ENCODE measurements around the gene OR2B3. TPM values are rescaled to one million over a fixed set of nuclear protein-coding genes. Genes with fewer than 3 reads are reported as not detected.

Gene OR2B3
- total RNA-seq, 5 donors from 2014 or later (not counting 1 experiment from before 2014, with no cell fraction given) = not detected

DNA sequence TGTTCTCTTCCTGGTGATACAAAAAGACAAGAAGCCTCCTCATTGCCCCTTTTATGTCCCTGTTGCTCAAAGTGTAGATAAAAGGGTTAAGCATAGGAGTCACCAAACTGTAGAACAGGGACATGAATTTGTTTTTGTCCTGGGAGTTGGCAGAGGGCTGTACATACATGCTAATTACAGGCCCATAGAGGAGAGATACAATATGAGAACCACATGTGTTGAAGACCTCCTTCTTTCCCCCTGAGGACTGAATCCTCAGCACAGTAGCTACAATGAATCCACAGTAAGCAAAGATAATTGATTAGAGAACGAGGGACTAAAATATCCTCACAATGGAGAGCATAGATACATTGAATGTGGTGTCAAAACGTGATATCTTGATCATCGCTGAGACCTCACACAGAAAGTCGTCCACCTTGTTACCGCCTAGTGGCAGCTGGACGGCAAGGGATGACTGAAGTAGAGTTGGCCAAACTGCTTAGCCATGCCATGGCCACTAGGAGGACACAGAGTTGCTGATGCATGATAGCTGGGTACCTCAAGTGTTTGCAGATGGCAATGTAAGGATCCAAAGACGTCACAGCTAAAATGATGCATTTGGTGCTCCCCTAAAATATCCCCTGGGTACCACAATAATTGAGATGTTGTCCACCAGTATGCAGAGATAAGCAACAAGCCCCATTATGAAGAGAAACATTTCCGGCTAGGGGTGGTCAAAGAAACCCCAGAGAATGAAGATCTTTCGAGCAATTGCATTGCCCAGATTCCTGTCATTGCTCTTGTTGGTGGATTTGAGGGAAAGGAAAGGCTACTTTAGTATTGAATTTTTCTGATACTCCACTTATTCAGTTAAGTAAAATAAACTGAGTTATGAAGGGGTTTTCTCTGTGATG, 15.0 kb downstream of the OR2B3 start:
- ATAC-seq (replicated peaks in 1 of 4) (no peak), DNase-seq (peak in 1 of 35 experiments; percentile 11)
- peaks cover 36 to 53% of the 10 kb centered on the region in 2 donors for H3K27me3 Mint-ChIP-seq

DNA sequence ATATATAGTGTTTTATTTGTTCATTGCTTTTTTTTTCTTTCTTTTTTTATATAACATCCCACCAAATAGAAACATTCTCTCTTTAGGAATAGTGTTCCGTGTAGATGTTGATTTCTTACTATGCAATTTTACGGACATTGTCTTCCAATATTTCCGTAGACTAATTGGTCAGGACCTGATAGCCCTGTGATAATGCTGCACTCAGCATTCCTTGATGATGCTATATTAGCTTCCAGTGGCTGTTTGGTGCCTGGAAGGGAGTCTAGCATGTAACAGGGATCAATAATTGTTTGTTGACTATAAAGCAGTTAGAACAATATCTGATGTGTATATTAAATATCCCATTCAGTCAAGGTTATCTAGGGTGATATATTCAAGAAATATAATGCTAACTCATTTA, 35.4 kb downstream of the OR2B3 start:
- Mint-ChIP-seq H3K4me1 (no peaks in the 10 kb centered on the region), H3K27me3 (peaks cover 54% of the 10 kb centered on the region in 2 donors), H3K9me3 (peaks cover 0 to 4% (median 0%) of the 10 kb centered on the region in 3 donors), H3K27ac (no peak overlapping the region), H3K4me3 (no peak overlapping the region), H3K36me3 (no peaks in the 10 kb centered on the region)
- 92% methylated on average over 2 of the region's 3 CpGs for WGBS (ENCODE audit: insufficient coverage)
- H3K27me3 ChIP-seq (replicated peaks in 1 of 2; ENCODE audit: control insufficient read depth in 2 of 2, extremely low read depth in 1 of 2, insufficient read depth in 2 of 2, low read length in 1 of 2) = peaks cover 4 to 6% of the 10 kb centered on the region in 2 experiments
- no peak overlapping the region for H3K27ac ChIP-seq (ENCODE audit: low read length)
- H3K4me1 ChIP-seq (ENCODE audit: control insufficient read depth in 1 of 2, extremely low read depth in 1 of 2, insufficient read depth in 2 of 2, low read length in 2 of 2) = no peaks in the 10 kb centered on the region
- DNase-seq = no peak
- H3K9me3 ChIP-seq = no peaks in the 10 kb centered on the region
- ChIA-PET CTCF (no interaction called here), POLR2A (no interaction called here)
- no peak overlapping the region for H3K4me3 ChIP-seq (ENCODE audit: control insufficient read depth in 1 of 2, extremely low read depth in 1 of 2, low read length in 1 of 2)
- no peaks in the 10 kb centered on the region for H3K36me3 ChIP-seq (ENCODE audit: control insufficient read depth in 2 of 2, extremely low read depth in 1 of 2, insufficient read depth in 1 of 2, low read length in 1 of 2)
- ATAC-seq (replicated peaks in 1 of 4) = no peak

More for the DNA sequence above, 15.0 kb downstream of the OR2B3 start:
- H3K4me1 Mint-ChIP-seq = no peaks in the 10 kb centered on the region
- Histone ChIP-seq H3K4me3 (ENCODE audit: control insufficient read depth in 1 of 2, extremely low read depth in 1 of 2, low read length in 1 of 2) (no peak overlapping the region), H3K27ac (ENCODE audit: low read length) (no peak overlapping the region), H3K4me1 (ENCODE audit: control insufficient read depth in 1 of 2, extremely low read depth in 1 of 2, insufficient read depth in 2 of 2, low read length in 2 of 2) (no peaks in the 10 kb centered on the region), H3K36me3 (ENCODE audit: control insufficient read depth in 2 of 2, extremely low read depth in 1 of 2, insufficient read depth in 1 of 2, low read length in 1 of 2) (no peaks in the 10 kb centered on the region), H3K9me3 (no peaks in the 10 kb centered on the region), H3K27me3 (replicated peaks in 1 of 2; ENCODE audit: control insufficient read depth in 2 of 2, extremely low read depth in 1 of 2, insufficient read depth in 2 of 2, low read length in 1 of 2) (peaks cover 2 to 8% of the 10 kb centered on the region in 2 experiments)
- no peaks in the 10 kb centered on the region for H3K36me3 Mint-ChIP-seq
- WGBS (ENCODE audit: insufficient coverage) = 55% methylated on average over 7 of the region's 9 CpGs
- peaks cover 0 to 4% (median 3%) of the 10 kb centered on the region in 3 donors for H3K9me3 Mint-ChIP-seq
- POLR2A ChIA-PET = no interaction called here
- CTCF ChIA-PET = interaction anchor here in 1 of 2 donors (0.9 kb wide), 1 partner anchor 515 kb away, joined by 3 read pairs; no protein-coding TSS in a partner anchor
- no peak overlapping the region for H3K27ac Mint-ChIP-seq
- H3K4me3 Mint-ChIP-seq = no peak overlapping the region

DNA sequence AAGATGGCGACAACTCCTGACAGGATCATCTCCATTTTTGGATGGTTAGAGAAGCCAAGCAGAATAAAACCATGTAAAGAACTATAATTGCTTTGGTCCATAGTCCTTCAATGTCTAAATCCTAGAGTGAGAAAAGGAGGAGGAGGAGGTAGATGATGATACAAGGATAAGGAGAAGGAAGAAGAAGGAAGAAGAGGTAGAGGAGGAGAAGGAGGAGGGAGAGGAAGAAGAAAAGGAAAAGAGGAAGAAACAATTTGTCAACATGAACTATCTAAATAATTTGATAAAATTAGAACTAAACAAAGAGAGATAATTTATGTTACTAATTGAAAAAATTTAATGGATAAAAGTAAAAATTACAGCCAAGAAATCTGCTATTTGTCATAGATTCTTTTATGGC, 42.0 kb downstream of the OR2B3 start, which contains the start of gene OR2W1:
TSS of gene OR2W1 (minus strand) at position 101 of the 400 bp plus-strand sequence. CDS start at position 101, 0 bp downstream.
- H3K27me3 ChIP-seq (replicated peaks in 1 of 2; ENCODE audit: control insufficient read depth in 2 of 2, extremely low read depth in 1 of 2, insufficient read depth in 2 of 2, low read length in 1 of 2) = peaks cover 3 to 6% of the 10 kb centered on the region in 2 experiments
- H3K4me1 ChIP-seq (ENCODE audit: control insufficient read depth in 1 of 2, extremely low read depth in 1 of 2, insufficient read depth in 2 of 2, low read length in 2 of 2) = no peaks in the 10 kb centered on the region
- DNase-seq (no peak), ATAC-seq (replicated peaks in 1 of 4) (no peak)
- Mint-ChIP-seq H3K4me1 (no peaks in the 10 kb centered on the region), H3K4me3 (no peak within 1 kb of the TSS), H3K27ac (no peak within 1 kb of the TSS), H3K36me3 (no peaks in the 10 kb centered on the region), H3K27me3 (peaks cover 47 to 56% of the 10 kb centered on the region in 2 donors), H3K9me3 (peaks cover 2 to 6% (median 4%) of the 10 kb centered on the region in 3 donors)
- CTCF ChIA-PET = no interaction called here
- no peaks in the 10 kb centered on the region for H3K36me3 ChIP-seq (ENCODE audit: control insufficient read depth in 2 of 2, extremely low read depth in 1 of 2, insufficient read depth in 1 of 2, low read length in 1 of 2)
- H3K27ac ChIP-seq (ENCODE audit: low read length) = no peak within 1 kb of the TSS
- no peaks in the 10 kb centered on the region for H3K9me3 ChIP-seq
- WGBS (ENCODE audit: insufficient coverage) = 71% methylated on average over 1 of the region's 1 CpG
- POLR2A ChIA-PET = no interaction called here
- no peak within 1 kb of the TSS for H3K4me3 ChIP-seq (ENCODE audit: control insufficient read depth in 1 of 2, extremely low read depth in 1 of 2, low read length in 1 of 2)

Other genes starting within 250 kb of the OR2B3 start
- gene TRIM27, start 163.3 kb downstream of the OR2B3 start, total RNA-seq = 10 to 100 TPM; 27.2 to 91.7 (median 86.9) TPM
- gene ZNF311, start 82.0 kb downstream of the OR2B3 start, total RNA-seq = under 1 TPM; 0.22 to 0.61 (median 0.30) TPM
- not detected for gene OR2W1, start 42.1 kb downstream of the OR2B3 start, total RNA-seq
- not detected for gene OR2J1, start 12.2 kb upstream of the OR2B3 start, total RNA-seq
- gene OR2J3, start 20.7 kb upstream of the OR2B3 start, total RNA-seq = under 1 TPM in 1 of 5 donors, not detected in 4; 0.09 TPM
- not detected for gene OR2J2, start 83.6 kb upstream of the OR2B3 start, total RNA-seq
- gene OR14J1, start 214.4 kb upstream of the OR2B3 start, total RNA-seq = not detected